Gastroesophageal sphincter (tissue), 4 donors: ENCODE measurements around the gene EIF1. TPM values are rescaled to one million over a fixed set of nuclear protein-coding genes. Genes with fewer than 3 reads are reported as not detected.

ENCODE experiments used
- ATAC-seq: fragments of 150-250 bp; one replicate; pipeline ENCODE4 v1.9.1; 2016; ENCODE audit warnings: mild to moderate bottlenecking, moderate library complexity
- H3K27ac ChIP-seq, 4 donors: fragments of 200-600 bp; sonication (generic) in 3 of 4; 1 replicate in 3 of 4; 2 replicates in 1 of 4; pipeline ENCODE4 v1.5.1; 2016 to 2019
- H3K27me3 ChIP-seq: fragments of 200-600 bp; sonication (generic); one replicate; pipeline ENCODE4 v1.5.1; 2019
- H3K36me3 ChIP-seq, 2 donors: fragments of 200-600 bp; sonication (generic); one replicate each; pipeline ENCODE4 v1.5.1; 2019; ENCODE audit warnings: control low read depth in 1 of 2
- H3K4me1 ChIP-seq, 3 donors: fragments of 200-600 bp; sonication (generic); 1 replicate in 2 of 3; 2 replicates in 1 of 3; pipeline ENCODE4 v1.5.1; 2016 to 2019; ENCODE audit warnings: control low read depth in 2 of 3
- H3K4me3 ChIP-seq, 2 donors: fragments of 200-600 bp; sonication (generic); one replicate each; pipeline ENCODE4 v1.5.1; 2019; ENCODE audit warnings: mild to moderate bottlenecking in 1 of 2, moderate library complexity in 1 of 2
- H3K9me3 ChIP-seq, 3 donors: fragments of 200-600 bp; sonication (generic); one replicate each; pipeline ENCODE4 v1.5.1; 2017 to 2019; ENCODE audit warnings: control low read depth in 2 of 3
- CTCF ChIP-seq, 4 experiments: fragments of 200-600 bp in 2 of 4; fragments of 450-650 bp in 2 of 4; sonication (generic) in 1 of 4; IDR thresholded peaks; one replicate each; pipeline ENCODE4 v1.5.1; 2017 to 2019; ENCODE audit warnings: antibody characterized with exemption in 4 of 4, mild to moderate bottlenecking in 2 of 4, moderate library complexity in 2 of 4
- EP300 ChIP-seq: sonication (generic); formaldehyde crosslinking; IDR thresholded peaks from one replicate; pipeline ENCODE4 v1.6.1; 2017; ENCODE audit warnings: antibody characterized with exemption, mild to moderate bottlenecking
- POLR2A ChIP-seq, 2 donors: fragments of 450-650 bp; IDR thresholded peaks; one replicate each; pipeline ENCODE4 v1.6.1; 2017; ENCODE audit warnings: antibody characterized with exemption in 2 of 2, mild to moderate bottlenecking in 2 of 2, moderate library complexity in 1 of 2
- POLR2AphosphoS5 ChIP-seq: sonication (generic); formaldehyde crosslinking; IDR thresholded peaks from one replicate; pipeline ENCODE4 v1.6.1; 2017; ENCODE audit warnings: antibody characterized with exemption
- WGBS, 2 donors: methylation state at CpG; one replicate each; pipeline ENCODE4 v1.1.5; 2018; ENCODE audit warnings: low coverage in 1 of 2; 5-methylcytosine and 5-hydroxymethylcytosine counted together
- total RNA-seq, 4 donors: library from RNA; depleted of rRNA; stranded (reverse); fragments of >200 nt; gene quantifications; one replicate each; pipeline ENCODE4 v1.1.0, GENCODE V29; 2016

Gene EIF1
- total RNA-seq, 4 donors from 2014 or later, result 224 to 331 (median 270) TPM

DNA sequence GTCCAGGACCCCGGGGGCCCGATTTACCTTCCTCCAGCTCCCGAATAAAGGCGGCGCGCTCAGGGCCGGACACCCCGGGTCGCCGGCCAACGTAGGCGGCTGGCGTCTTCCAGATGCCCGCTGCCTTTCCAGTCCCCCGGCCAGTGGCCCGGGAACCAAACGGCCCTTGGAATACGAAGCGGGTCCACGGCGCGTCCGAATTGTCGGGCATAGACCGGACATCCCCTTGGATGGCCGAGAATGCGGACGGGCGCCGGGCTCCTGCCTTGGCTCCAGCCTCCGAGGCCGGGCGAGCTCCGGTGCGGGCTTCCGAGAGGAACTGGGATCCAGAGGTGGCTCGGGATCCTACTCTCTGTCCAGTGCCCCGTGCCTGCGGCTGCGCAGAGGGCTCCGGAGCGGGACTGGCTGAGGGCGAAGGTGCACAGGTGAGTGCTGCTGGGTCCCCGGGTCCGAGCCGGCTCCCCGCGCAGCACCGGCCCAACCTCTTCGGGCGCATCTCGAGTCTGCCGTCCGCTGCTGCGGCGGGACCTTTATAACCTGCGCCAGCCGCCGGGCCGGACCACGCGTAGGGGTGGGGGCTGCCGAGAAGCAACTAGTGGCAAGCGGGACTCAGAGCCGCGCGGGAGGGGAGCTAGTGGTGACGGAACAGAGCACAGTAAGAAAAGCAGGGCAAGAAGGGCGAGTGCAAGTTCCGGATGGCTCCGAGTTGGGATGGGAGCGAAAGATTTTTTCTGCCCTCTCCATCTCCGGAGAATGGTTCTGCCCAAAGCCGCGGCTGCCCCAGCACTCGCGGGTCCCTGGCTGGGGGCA lies 45.7 kb downstream of the EIF1 start, which contains the start of gene HAP1:
HAP1 (minus strand) TSS at position 505 of the 810 bp plus-strand sequence; CDS start at position 496, 9 bp downstream.
- H3K9me3 ChIP-seq, result no peaks in the 10 kb centered on the region
- 0 to 1% methylated on average over 4 to 13 of the region's 77 CpGs for WGBS, 2 donors
- ATAC-seq, result peak; percentile 42
- TF ChIP-seq POLR2AphosphoS5 (no peak), CTCF (IDR thresholded peaks at IDR 0.05) (no peak), EP300 (no peak), POLR2A (IDR thresholded peaks at IDR 0.05) (peak in 1 of 2 donors; percentile 9)
- H3K27ac ChIP-seq, result no peak within 1 kb of the TSS
- H3K27me3 ChIP-seq, result peaks cover 84% of the 10 kb centered on the region
- H3K4me1 ChIP-seq, result peaks cover 0 to 29% (median 16%) of the 10 kb centered on the region in 3 donors
- no peaks in the 10 kb centered on the region for H3K36me3 ChIP-seq
- peak within 1 kb of the TSS in 1 of 2 donors; percentile 49 for H3K4me3 ChIP-seq

DNA sequence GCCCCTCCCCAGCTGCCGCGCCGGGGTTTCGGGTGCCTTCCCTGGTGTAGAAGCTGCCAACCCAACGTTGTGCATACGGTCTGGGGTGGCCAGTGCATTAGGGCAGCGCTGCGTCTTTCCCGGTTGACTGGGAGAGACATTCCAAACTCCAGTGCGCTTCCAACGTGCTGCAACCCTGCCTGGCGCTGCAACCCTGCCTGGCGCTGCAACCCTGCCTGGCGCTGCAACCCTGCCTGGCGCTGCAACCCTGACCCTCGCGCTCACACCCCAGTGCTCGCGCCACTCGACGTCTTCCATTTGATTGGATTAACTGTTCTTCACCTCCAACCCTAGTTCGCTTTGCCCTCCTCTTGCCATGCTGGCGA lies 46.2 kb downstream of the EIF1 start:
- H3K36me3 ChIP-seq, result no peaks in the 10 kb centered on the region
- H3K9me3 ChIP-seq, result no peaks in the 10 kb centered on the region
- H3K27me3 ChIP-seq, result peaks cover 84% of the 10 kb centered on the region
- WGBS, 2 donors, result 0 to 7% methylated on average over 13 to 14 of the region's 23 CpGs
- no peak for TF ChIP-seq POLR2A (IDR thresholded peaks at IDR 0.05)
- no peak for TF ChIP-seq CTCF (IDR thresholded peaks at IDR 0.05)
- TF ChIP-seq POLR2AphosphoS5, result no peak
- TF ChIP-seq EP300, result no peak
- H3K27ac ChIP-seq, result no peak overlapping the region
- peaks cover 0 to 29% (median 16%) of the 10 kb centered on the region in 3 donors for H3K4me1 ChIP-seq
- no peak for ATAC-seq
- H3K4me3 ChIP-seq, result peak overlapping the region in 1 of 2 donors; percentile 49

GRCh38 chr17:41735744-41736143 lies 47.1 kb downstream of the EIF1 start:
- H3K4me1 ChIP-seq, result peaks cover 0 to 29% (median 16%) of the 10 kb centered on the region in 3 donors
- ATAC-seq, result no peak
- no peaks in the 10 kb centered on the region for H3K9me3 ChIP-seq
- no peak overlapping the region for H3K27ac ChIP-seq
- WGBS, 2 donors, result 71 to 80% methylated on average over 1 to 4 of the region's 4 CpGs
- no peak overlapping the region for H3K4me3 ChIP-seq
- no peaks in the 10 kb centered on the region for H3K36me3 ChIP-seq
- peaks cover 76% of the 10 kb centered on the region for H3K27me3 ChIP-seq
- TF ChIP-seq EP300 (no peak), POLR2AphosphoS5 (no peak), POLR2A (IDR thresholded peaks at IDR 0.05) (no peak), CTCF (IDR thresholded peaks at IDR 0.05) (no peak)

GRCh38 chr17:41736983-41737679 lies 48.4 kb downstream of the EIF1 start:
- peaks cover 0 to 29% (median 16%) of the 10 kb centered on the region in 3 donors for H3K4me1 ChIP-seq
- WGBS, 2 donors, result 28 to 66% methylated on average over 2 to 11 of the region's 17 CpGs
- H3K9me3 ChIP-seq, result no peaks in the 10 kb centered on the region
- no peak for ATAC-seq
- no peaks in the 10 kb centered on the region for H3K36me3 ChIP-seq
- H3K27me3 ChIP-seq, result peaks cover 62% of the 10 kb centered on the region
- no peak for TF ChIP-seq EP300
- no peak for TF ChIP-seq POLR2A (IDR thresholded peaks at IDR 0.05)
- no peak for TF ChIP-seq POLR2AphosphoS5
- TF ChIP-seq CTCF (IDR thresholded peaks at IDR 0.05), result no peak
- no peak overlapping the region for H3K4me3 ChIP-seq
- no peak overlapping the region for H3K27ac ChIP-seq
